Measurements from ENCODE around the gene VASN.

VASN gene

DNA sequence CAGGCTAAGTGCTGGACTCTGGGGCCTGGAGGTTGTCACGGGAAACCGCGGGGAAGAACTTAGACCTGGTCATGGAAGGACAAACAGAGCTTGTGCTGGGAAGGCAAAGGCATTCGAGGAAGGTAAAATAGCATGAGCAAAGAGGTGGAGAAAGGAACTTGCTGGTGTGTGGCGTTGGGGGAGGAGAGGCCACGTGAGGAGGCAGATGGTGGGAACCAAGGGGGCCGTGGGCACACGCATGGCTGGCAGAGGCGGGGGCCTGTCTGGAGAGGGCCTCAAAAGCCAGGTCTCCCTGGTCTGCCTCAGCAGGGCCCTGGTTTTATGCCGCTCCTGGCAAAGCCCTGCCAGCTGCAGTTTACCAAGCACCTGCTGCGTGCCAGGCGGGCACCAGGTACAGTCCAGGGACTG lies 29.4 kb downstream of the VASN start:
- no peak for DNase-seq (ENCODE audit: low read depth in 2 of 3, low spot score in 2 of 3)

DNA sequence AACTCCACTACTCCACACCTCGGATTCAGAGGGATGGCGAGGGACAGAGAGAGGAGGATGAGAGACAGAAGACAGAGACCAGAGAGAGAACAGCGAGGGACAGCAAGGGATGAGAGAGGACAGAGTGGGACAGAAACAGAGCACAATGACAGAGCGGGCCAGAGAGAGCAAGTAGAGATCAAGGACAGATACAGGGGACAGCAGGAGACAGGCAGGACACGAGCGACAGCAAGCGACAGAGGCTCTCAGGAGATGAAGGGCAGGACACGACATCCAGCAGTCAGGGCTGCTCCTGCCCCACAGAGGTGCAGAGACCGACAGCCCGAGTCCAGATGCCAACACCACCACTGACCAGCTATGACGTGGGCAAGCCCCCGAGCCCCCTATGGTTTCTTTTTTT lies 29.9 kb downstream of the VASN start:
- no peak for DNase-seq (ENCODE audit: low read depth in 2 of 3, low spot score in 2 of 3)

DNA sequence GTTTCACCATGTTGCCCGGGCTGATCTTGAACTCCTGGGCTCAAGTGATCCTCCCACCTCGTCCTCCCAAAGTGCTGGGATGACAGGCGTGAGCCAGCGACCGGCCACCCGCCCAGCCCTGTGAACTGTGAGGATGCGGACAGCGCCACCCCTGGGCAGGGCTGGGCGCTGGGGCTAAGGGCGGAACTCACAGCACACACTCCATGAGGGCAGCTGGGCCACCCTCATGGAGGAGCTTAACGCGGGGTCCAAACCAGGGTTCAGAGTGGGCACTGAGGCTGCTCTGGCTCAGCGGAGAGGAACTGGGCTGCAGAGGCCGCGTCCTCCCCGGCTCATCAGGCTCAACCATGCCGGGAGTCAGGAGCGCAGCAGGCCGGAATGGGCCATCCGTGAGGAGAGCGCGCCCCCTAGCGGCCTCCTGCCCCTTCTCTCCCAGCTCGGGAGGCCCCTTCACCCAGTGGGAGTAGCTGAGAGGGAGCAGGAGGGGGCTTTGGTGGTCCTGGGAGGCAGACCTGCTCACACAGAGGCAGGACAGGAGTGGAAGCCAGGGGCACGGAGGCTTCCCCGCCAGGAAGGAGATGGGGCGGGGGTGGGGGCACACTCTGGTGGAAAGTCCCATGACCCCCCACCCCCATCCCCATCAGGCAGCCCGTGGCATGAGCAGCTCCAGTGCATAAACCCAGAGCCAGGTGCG lies 30.9 kb downstream of the VASN start:
- peak in 2 of 3 experiments; percentile 58 to 67 for DNase-seq (ENCODE audit: low read depth in 2 of 3, low spot score in 2 of 3)

DNA sequence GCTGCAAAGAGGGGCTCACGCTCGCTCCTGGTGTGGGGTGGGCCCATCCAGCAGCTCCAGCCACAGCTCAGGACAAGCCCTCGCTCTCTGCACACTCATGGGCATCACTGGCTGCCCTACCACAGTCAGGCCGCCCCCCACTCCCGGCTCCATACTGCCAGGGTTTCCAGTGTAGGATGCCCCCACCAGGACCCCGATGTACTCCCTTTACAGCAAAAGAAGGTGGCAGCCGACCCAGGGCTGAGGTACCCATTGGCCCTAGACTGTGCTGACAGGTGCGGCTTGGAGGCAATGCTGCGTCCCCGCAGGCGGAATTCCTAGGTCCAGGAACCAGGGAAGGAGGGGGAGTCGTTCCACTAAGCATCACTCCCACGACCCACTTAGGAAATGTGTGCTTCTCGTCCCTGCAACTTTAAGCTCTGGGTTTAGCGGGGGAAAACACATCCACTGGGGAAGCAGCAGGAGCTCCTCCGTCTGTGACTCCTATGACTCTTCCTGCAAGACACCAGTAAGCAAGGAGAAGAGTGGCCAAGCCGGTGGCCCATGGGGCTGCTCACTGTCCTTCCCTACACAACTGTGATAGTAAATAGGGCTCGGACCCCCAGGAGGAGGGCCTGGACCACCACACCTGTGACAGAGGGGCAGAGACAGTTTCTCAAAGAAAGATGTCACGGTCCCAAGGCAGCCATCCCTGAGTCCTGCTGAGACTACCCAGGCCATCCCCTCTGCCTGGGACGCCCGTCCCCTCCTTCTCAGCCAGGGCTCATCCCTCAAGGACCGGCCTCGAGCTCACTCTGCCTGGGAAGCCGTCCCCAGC lies 31.7 kb downstream of the VASN start:
- DNase-seq (ENCODE audit: low read depth in 2 of 3, low spot score in 2 of 3): no peak

DNA sequence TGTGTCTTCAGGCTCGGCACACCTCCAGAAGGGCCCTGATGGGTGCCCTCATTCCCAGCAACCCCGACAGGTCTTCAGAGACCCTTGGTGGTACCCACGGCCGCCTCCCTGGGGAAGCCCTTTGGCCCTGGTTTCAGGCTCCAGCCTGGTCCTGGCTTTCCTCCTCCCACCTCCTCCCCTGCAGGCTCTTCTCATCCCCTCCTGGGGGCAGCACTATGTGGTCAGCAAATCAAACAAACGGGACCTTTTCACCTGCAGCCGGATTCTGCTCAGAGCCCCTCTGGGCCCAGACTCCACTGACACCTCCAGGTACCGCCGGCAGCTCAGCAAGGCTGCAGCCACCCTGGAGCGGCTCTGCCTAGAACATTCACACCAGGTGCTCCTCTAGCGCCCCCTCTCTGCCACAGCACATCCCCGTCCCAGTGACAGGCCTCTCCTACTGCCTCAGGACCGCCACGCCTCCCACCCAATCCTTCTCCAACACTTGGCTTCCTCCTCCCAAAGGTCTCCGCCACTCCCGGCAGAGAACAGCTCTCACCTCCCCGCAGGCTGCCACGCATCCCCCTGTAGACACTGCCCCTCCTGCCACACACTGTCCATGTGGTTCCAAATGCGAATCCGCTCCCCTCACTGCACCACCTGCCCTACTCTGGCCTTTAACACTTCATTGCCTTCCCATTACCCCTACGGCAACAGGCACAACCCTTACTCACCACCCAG lies 32.8 kb downstream of the VASN start:
- no peak for DNase-seq (ENCODE audit: low read depth in 2 of 3, low spot score in 2 of 3)

DNA sequence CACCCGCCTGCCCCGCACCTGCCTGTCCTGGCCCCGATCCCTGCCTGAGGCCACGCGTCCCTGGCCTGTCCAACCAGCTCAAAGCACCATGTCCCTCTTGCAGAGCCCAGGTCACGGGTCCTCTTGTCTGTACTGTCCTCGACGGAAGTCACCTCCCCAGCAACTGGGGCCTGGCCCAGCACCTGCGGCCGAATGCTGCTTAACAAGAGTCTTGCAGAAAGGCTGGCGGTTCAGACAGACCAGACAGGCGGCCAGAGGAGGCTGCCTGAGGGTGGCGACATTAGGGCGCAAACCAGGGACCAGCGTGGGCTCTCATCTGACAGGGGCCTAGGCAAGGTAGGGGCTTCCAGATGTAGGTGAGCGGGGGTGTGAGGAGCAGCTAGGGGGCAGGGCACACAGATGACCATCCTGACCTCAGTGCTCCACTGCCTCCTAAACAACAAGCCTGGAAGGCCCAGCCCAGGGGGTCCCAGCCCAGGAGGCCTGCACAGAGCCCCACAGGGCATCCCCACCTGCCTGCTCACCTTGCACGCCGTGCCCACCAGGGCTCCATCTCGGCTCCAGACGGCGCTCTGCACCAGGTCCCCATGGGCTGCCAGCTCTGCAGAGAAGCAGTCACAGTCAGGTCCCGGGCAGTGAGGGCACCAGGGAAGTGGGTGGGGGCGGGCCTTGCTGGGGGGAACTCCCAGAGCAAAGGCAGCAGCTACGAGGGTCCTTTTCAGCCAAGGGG lies 33.5 kb downstream of the VASN start:
- DNase-seq (ENCODE audit: low read depth in 2 of 3, low spot score in 2 of 3): no peak

DNA sequence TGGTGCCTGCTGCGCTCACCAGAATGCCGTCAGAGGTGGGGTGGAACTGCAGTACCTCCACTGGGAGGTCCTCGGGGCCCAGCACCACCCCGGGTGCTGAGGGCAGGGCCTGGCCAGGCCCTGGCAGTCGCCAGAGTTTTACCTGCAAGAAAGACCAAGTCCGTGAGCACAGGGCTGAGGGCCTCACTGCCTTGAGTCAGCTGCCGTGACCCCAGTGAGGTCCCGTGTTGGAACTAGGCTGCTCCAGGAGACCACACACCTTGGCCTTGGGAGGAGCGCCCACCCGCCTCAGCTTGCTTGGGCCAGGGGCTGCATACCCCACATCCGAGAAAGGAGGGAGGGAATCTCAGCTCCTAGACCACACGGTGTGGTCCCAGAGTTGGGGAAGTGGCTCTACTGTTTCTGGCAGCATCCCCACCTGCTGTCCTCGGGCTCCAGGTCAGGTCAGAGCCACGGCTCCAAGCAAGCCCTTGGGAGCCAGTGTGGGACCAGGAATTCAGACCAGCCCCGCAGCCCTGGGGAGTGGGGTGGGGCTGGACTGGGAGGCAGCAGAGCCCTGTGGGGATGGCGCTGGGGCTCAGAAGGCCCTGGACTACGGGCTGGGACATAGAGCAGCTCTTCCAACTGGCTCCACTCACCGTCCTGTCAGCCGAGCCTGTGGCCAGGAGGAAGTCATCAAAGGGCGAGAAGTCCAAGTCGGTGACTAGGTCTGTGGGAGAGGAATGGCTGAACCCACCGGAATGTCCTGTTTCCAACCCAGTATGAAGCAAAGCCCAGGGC lies 36.1 kb downstream of the VASN start:
- DNase-seq (ENCODE audit: low read depth in 2 of 3, low spot score in 2 of 3): no peak

DNA sequence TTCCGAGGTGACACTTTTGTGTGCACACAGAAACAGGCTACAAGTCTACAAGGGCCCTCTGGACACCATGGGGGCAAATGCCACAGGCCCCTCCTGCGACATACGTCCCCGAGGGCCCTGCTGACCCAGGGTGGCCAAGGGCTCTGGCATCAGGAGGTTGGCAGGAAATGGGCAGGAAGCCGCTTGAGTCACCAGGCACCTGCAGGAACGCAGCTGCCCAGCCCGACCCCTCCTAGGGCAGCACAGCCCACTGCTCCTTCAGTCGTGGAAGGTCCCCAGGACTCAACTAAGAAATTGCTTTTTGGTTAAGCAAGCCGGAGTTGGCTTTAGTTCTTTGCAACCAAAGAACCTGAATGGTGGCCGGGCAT lies 36.7 kb downstream of the VASN start:
- no peak for DNase-seq (ENCODE audit: low read depth in 2 of 3, low spot score in 2 of 3)

DNA sequence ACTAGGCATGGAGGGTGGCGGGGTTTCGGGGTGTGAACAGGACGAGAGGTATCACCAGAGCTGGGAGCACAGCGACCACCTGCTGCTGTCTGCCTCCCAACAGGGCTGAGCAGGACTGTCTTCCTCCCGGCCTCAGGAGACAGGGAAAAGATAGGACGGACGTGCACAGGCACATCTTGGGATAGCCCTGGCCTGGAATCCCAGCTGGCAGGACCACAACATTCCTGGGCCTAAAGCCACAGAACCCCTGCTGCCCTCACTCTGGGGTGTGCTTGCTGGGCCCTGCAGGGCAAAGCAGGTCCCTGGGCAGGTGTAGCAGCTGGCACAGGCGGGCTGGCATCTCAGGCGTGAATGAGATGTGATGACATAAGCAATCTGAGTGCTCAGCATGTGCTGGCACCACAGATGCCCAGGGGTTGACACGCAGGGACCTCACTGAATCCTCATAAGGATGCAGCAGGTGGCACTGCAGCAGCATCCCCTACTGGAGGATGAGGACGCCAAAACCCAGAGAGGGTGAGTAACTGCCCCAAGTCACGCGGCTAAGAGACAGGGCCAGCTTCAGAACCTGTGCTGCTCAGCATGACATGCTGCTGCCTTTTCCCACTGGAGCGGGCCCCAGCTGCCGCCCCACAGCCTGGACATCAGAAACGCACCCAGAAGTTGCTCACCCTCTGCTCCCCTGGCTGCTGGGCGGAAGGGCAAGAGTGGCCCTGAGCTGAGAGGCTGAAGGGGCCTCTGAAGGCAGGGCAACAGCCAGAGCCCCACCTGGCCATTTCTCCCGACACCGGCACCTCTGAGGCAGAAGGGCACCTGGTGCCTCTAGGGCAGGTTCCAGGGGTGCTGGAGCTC lies 37.7 kb downstream of the VASN start:
- DNase-seq (ENCODE audit: low read depth in 2 of 3, low spot score in 2 of 3): no peak

DNA sequence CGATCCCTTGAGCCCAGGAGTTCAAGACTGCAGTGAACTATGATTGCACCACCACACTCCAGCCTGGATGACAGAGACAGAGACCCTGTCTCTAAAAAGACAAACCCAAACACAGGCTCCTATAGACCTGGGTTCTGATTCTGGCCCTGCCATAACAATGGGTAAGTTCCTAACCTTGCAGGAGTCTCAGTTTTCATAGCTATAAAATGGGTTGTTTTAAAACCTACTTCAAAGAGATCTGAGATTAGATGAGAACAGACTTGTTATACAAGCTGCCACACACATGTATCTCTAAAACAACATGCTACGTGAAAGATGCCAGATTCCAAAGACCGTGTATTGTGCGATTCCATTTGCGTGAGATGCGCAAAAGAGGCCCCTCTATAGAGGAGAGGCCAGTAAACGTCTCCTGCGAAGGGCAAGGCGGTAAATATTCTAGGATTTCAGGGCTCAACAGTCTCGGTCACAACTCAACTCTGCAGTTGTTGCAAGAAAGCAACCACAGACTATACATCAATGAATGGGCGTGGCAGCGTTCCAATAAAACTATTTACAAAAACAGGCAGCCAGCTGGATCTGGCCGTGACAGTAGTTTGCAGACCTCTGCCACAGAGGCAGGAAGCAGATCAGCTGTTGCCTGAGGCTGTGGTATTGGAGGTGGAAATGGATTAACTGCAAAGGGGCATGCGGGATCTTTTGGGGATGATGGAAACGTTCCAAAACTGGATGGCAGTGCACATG lies 38.9 kb downstream of the VASN start:
- DNase-seq (ENCODE audit: low read depth in 2 of 3, low spot score in 2 of 3): no peak

DNA sequence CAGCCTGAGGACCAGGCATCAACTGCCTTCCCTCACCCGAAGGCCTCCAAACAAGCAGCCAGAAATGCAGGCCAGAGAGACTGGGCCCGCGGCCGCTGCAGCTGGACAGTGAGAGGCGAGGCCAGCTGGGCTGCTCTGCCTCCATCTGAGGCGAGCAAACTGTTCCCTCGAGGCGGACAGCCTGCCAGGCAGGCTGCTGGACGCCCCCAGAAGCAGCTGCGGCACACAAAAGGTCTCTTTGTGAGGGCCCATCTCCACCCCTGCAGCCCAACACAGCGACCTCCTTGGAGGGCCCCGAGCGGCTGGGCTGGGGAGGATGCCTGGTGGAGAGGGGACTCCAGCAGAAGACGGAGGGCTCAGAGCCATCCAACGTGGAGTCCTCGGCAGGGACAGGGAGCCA lies 40.0 kb downstream of the VASN start:
- DNase-seq (ENCODE audit: low read depth in 2 of 3, low spot score in 2 of 3): no peak

DNA sequence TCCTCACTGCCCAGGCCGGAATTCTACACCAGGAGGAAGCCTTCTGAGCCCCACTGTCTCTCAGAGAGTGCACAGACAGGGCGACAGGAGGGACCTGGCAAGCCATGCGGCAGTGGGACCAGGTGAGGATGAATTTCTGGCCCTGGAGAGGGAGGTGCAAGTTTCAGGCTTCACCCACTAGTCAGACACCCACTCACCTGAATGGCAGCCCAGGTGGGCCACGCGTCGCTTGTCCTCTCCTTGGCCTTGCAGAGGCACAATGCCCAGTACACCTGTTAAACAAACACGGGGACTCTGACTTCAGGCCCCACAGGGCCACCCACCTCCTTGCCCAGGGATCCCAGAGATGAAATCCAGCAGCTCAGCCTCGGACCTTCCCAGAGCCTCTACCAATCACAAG lies 40.5 kb downstream of the VASN start:
- no peak for DNase-seq (ENCODE audit: low read depth in 2 of 3, low spot score in 2 of 3)

DNA sequence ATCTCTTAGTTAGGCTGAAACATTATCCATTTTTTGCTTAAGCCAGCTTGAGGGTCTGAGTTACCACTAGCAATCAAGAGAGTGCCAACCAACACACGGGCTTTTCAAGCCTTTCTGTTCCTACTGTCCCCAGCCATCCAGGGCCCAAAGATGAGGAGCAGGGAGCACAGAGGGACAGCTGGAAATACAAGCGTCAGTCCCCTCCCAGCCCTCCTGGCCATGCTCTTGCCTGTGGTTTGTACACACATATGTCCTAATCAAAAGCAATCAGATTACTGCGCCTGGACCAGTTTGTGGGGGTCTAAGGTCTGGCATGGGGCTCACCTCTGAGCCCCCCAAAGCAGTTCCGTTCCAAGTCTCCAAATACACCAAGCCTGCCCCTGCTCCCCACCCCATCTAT lies 41.2 kb downstream of the VASN start:
- no peak for DNase-seq (ENCODE audit: low read depth in 2 of 3, low spot score in 2 of 3)

DNA sequence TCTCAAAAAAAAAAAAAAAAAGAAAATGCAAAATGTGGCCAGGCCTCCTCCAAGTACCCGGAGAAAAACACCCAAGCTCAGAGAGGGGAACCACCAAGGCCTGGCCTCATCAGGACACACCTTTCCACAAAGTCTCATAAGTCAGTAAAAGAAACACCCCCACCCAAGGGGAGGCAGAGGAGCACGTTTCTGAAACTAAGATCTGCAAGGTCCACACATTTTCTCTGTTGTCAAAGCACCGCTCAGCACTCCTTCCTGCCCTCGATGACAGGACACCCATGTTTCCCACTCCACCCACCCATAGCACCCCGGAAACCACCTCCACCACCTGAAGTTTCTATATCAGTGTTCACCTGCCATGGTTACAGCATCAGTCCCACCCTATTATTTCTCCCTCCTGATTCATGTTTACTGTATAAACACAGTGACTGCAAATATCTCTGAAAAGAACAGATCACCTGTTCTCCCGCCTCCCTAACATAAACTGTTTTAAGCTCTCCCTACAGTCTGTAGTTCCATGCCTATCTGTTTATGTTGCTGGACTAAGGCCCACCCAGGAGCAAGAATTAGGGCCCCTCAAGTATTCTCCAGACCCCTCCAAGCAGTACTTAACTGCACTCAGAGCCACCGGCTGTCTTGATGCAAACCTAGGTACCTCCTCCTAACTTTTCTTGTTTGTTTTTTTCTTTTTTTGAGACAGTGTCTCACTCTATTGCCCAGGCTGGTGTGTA lies 42.7 kb downstream of the VASN start:
- peak; percentile 37 to 66 (median 55) for DNase-seq (ENCODE audit: low read depth in 2 of 3, low spot score in 2 of 3)

DNA sequence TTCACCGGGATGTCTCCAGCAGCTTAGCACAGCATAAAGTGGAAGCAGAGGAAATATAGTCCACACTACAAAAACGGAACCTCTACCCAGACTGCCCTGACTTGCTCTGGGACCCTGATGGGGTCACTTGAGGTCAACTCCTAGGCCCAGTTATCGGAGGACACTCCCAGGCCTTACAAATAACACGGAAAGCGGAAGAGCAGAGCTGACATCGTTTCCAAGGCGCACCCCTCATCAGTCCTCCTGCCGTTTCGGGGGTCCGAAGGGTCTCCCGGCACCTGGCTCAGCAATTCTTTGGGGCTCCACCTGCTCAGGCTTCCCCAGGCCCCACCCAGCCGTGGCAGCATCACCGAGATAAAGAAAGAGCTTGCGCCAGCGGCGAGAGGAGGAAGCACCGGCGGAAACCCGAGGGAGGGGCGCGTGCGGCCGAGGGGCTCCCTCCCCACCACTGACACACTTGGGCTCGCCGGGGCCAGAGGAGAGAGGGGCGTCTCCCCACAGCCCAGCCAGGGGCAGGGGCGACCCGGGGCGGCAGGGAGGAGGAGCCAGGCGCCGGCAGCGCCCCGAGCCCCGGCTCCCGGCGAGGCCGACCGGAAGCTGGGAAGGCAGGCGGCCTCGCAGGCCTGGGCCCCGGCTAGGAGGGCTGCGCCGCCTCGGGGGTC lies 44.0 kb downstream of the VASN start:
- peak in 2 of 3 experiments; percentile 36 to 49 for DNase-seq (ENCODE audit: low read depth in 2 of 3, low spot score in 2 of 3)

DNA sequence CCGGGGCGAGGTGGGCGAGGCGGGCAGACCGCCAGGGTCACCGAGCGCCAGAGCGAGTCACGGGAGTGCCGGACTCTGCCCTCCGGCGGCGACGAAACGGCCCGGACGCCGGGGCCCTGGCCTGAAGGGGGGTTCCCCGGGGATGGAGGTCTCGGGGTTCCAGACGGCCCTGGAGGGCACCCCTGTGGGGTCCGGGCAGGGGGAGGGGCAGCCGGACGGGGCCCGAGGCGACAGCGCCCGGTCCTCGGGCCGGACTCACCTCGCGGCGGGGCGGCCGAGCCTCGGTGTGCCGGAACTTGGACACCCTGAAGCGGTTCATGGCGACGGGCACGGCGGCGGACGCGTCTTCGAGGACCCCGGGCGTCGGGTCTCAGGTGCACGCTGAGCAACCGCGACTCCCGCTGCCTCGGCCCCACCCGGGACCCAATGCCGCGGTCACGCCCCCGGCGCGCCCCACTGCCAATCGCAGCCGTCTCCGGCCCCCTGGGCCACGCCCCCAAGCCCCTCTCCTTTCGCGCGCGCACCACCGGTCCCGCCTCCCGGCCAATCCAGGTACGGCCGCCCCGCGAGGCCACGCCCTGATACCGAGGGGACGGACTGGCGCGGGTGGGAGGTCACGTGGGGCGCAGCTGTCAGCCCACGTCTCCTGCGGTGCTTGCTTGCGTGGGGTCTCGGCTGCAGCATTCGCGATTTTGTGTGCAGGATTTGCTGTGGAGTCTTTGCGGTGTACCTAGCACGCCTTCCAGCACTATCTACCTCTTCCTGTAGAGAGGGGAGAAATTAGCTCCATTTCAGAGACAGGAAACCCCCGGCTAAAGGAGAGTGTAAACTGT lies 44.8 kb downstream of the VASN start, which contains the start of gene CORO7:
Gene CORO7, minus strand, starts transcription at position 397 of the 833 bp plus-strand sequence. Its CDS starts 78 bp downstream, at position 319.
- peak; percentile 92 to 94 (median 94) for DNase-seq (ENCODE audit: low read depth in 2 of 3, low spot score in 2 of 3)

Data from activated CD8-positive, alpha-beta memory T cell treated with anti-CD3 and anti-CD28 coated beads for 48 hours (primary cell).